GM19452 (cell line): ENCODE data around the gene EIF1AD.

ENCODE experiments used
- ATAC-seq: cut with Tn5 transposase; IDR thresholded peaks from one replicate; pipeline ENCODE4 v1.9.1; 2021; ENCODE audit not compliant: unreplicated experiment

EIF1AD gene

GRCh38 chr11:66006134-66006890 lies 4.4 kb upstream of the EIF1AD start:
- ATAC-seq = no peak

DNA sequence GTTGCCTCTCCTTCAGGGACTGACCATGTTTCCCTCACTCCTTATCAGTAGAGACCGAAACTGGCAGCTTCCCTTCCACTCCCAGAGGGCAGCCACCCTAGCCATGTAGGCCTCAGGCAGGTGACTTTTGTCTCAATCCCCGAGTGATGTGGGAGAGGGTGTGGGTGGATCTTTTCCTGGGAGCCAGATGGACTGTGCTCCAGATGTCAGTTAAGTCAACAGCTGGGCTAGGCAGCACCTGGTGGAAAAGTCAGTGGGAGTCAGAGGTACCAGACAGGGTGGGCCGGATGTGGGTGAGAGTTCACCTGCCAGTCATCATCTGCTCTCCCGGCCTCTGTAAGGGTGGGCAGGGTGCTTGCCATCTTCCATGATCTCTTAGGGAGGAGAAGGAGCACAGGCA lies 2.2 kb upstream of the EIF1AD start:
- no peak for ATAC-seq

DNA sequence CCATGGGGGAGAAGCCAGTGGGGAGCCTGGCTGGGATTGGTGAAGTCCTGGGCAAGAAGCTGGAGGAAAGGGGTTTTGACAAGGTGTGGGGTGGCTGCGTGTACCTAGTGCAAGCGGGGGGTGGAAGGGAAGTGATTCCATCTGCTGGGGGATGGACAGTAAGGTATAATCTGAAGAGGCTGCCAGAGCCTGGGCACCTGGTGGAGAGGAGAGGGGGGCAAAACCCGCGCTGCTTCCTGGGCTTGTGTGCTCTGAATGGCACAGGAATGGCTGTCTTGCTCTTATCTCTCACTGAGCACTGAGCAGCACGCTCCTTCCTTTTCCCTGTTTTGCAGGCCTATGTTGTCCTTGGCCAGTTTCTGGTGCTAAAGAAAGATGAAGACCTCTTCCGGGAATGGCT lies 1.3 kb upstream of the EIF1AD start:
- no peak for ATAC-seq

DNA sequence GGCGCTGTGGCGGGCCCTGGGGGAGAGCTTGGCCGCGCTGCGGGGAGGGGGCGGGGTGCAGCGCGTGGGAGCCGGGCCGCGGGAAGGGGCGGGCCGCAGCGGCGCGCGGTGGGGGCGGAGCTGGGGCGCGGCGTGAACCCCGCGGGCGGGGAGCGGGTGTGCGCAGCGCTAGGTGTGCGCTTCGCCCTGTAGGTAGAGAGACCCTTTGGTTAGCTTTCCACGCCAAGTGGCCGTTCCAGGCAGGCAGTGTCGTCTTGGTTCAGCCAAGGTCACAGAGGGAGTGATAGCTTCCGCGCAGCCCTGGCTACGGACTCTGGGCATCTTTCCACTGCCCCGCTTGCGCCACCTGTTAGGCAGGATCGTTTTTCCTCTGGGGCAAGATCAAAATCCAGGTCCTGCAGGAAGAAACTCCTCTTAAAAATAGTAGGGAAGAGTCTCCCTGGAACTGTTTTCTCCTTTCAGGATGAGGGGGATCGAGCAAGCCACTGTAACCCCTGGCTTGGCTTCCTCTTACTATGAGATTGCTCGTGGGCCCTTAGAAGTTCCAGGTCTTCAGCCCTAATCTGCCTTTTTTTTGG lies 780 bp upstream of the EIF1AD start:
- peak; percentile 48 for ATAC-seq

DNA sequence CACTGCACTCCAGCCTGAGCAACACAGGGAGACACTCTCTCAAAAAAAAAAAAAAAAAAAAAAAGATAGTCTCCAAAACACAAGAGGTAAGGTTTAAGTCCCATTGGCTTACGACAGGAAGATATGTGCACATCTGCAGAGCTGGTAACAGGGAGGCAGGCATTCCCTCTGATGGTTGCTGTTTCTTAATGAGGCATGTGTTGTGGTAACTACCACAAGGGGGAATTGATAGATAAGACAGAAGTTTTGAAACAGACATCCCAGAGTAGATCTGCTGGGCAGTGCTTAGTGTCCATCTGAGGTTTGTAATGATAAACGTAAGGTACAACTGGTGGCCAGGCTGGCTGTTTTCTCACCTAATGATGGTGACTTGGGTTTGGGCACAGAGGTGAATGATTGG lies 4.7 kb downstream of the EIF1AD start:
- ATAC-seq = no peak

DNA sequence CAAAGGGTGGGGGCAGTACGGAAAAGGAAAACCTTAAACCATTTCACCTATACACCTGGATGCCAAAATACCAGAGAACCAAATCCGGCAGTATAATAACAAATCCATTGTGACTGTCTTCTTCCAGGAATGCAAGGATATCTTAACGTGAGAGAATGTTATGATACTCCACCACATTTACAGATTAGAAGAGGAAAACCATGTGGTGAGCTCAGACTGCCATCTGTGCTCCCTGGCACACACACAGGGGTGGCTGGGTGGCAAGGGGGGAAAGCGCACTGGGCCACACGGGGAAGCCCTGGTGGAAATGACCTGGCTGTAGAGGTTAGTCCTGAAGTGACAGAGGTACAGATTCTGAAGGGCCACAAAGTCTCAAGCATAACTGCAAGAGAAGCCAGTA lies 9.9 kb downstream of the EIF1AD start:
- no peak for ATAC-seq

DNA sequence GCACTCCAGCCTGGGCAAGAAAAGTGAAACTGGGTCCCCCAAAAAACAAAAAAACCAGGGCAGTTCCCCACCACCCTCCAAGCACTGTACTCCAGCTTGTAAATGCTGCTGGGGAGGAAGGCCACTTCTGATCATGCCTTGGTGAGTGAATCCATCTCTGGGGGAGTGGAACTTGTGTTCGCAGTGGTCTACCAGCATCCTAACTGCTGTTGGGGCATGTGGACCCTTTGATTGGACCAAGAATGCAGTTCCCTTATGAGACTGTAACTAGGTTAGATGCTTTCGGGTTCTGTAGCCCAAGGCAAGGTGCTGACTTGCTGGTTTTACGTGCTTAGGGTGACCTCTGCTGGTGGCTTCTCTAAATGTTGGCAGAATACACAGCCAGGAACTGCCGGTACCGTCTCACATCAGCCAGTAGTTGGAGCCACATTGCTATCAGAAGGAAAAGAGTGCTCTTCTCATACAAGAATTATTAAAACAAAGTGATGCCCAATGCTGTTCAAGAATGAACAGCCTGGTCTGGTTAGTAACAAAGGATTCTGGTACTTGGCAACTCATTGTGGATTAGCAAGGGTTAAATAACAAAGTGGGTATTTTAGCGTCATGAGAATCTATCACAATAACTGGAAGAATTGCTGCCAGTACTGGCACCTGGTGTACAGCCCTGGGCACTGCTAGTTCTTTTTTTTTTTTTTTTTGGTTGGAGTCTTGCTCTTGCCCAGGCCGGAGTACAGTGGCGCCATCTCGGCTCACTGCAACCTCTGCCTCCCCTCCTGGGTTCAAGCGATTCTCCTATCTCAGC lies 13.0 kb downstream of the EIF1AD start:
- ATAC-seq = peak; percentile 92

DNA sequence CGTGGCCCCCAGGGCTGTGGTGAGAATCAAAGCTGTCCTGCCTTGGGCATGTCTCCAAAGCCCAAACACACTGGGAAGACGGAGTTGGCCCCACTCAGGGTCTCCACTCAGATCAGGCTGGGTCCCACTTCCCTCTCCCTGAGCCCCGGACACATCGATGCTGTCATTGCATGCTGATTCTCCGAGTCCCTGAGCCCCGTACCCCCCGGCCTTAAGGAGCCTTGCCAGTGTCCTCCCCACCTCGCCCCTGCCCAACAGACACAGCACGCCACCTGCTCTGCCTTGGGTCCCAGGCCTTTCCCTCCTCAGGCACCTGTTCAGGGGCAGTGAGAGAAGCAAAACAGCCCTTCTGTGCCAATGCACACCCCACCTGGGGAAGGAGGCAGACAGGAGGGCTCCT lies 14.6 kb downstream of the EIF1AD start:
- ATAC-seq = no peak

DNA sequence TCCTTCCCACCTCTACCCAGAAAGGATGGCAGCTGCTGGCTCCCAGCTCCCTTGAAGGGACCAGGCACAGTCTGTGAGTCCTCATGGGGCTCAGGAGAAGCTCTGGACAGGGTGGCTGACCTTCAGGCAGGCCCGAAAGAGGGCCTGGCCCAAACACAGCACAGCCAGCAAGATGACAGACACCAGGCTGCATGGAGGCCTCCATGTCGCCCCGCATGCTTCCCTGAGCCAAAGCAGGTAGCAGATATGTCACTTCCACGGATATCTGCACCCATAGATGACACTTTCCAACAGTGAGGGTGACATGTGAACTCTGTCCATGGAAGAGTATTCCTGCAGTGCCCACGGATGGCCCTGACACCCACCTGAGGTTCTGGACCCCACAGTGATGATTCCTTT lies 18.4 kb downstream of the EIF1AD start:
- ATAC-seq = no peak

GRCh38 chr11:65982824-65983588 lies 19.0 kb downstream of the EIF1AD start:
- ATAC-seq = no peak

- ATAC-seq = no peak
Measured at GRCh38 chr11:65981972-65982823, 19.8 kb downstream of the EIF1AD start.

- no peak for ATAC-seq
Measured at GRCh38 chr11:65981101-65981740, 20.7 kb downstream of the EIF1AD start.

DNA sequence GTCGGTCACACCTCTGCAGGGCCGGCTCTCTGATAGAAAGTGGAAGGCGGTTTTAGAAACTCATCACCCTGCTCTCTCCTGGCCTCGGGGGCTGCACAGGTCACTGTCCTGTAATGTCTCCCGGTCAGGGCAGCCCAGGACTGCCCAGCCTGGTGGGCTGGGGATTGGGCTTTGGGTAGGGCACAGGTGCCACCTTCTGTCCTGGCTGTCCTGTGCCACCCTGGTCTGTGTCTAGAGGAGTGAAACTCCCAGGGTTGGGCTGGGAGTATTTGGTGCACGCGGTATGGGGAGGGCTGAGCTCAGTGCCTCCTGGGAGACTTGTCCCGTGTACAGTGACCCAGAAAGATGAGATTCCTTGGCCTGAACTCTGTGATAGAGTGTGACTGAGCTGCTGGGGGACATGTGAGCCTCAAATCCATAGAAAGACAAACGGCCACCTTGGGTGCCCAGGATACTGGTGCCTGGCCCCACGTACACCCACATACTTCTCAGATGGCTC lies 22.6 kb downstream of the EIF1AD start:
- no peak for ATAC-seq

- ATAC-seq = no peak
Measured at GRCh38 chr11:65978391-65979238, 23.3 kb downstream of the EIF1AD start.

- ATAC-seq = no peak
Measured at GRCh38 chr11:65977621-65978390, 24.2 kb downstream of the EIF1AD start.

DNA sequence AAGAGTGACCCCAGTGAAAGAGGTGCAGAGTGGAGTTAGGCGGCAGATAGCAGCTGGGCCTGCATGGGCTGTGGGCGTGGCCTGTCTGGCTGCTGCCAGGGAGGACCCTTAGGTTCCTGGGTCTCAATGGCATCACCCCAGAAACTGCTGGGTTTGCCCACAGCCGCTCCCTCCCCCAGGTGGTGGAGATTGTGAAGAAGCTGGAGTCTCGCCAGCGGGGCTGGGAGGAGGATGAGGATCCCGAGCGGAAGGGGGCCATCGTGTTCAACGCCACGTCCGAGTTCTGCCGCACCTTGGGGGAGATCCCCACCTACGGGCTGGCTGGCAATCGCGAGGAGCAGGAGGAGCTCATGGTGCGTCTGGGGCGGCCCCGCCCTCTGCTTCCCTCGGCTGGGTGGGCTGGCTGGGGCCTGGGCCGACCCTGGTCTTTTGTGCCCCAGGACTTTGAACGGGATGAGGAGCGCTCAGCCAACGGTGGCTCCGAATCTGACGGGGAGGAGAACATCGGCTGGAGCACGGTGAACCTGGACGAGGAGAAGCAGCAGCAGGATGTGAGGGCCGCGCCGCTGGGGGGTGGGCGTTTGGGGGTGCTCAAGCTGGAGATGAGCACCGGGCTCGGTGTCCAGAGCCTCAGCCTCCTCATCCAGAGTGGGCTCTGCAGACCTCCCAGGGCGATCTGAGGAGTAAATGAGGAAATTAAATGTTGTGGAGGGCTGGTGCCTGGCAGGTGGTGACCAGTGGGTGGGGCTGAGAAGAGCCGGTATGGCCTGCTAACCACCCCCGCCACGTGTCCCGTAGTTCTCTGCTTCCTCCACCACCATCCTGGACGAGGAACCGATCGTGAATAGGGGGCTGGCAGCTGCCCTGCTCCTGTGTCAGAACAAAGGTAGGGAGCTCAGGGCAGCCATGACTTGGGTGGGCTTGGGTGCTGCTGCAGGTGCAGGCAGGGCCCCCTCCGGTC lies 25.5 kb downstream of the EIF1AD start:
- ATAC-seq = no peak

- ATAC-seq = no peak
Measured at GRCh38 chr11:65975771-65976170, 26.2 kb downstream of the EIF1AD start.
